Testis (tissue), 3 donors: ENCODE measurements around the gene MAS1. TPM values are rescaled to one million over a fixed set of nuclear protein-coding genes. Genes with fewer than 3 reads are reported as not detected.

Experiments used
- DNase-seq: peaks from one replicate; pipeline ENCODE4 v3.0.0-alpha.2; 2019
- H3K27ac ChIP-seq, 2 donors: fragments of 200-600 bp; sonication (generic); one replicate each; pipeline ENCODE4 v1.5.1; 2019
- H3K27me3 ChIP-seq: fragments of 200-600 bp; sonication (generic); one replicate; pipeline ENCODE4 v1.5.1; 2019
- H3K36me3 ChIP-seq: fragments of 200-600 bp; sonication (generic); one replicate; pipeline ENCODE4 v1.5.1; 2017; ENCODE audit warnings: low read depth; ENCODE audit errors: missing control alignments
- H3K4me1 ChIP-seq: fragments of 200-600 bp; sonication (generic); one replicate; pipeline ENCODE4 v1.5.1; 2019
- H3K4me3 ChIP-seq, 2 donors: fragments of 200-600 bp; sonication (generic); one replicate each; pipeline ENCODE4 v1.5.1; 2017 to 2019
- H3K9me3 ChIP-seq: fragments of 200-600 bp; sonication (generic); one replicate; pipeline ENCODE4 v1.5.1; 2017
- CTCF ChIP-seq, 3 experiments: fragments of 450-650 bp in 2 of 3; fragments of 200-600 bp in 1 of 3; sonication (generic) in 1 of 3; IDR thresholded peaks; one replicate each; pipeline ENCODE4 v1.5.1; 2016 to 2019; ENCODE audit warnings: antibody characterized with exemption in 3 of 3, mild to moderate bottlenecking in 2 of 3, moderate library complexity in 1 of 3
- POLR2A ChIP-seq: fragments of 450-650 bp; IDR thresholded peaks from one replicate; pipeline ENCODE4 v1.6.1; 2017; ENCODE audit warnings: antibody characterized with exemption, mild to moderate bottlenecking, moderate library complexity
- WGBS, 2 donors: methylation state at CpG; one replicate each; pipeline ENCODE4 v1.1.5; 2018; 5-methylcytosine and 5-hydroxymethylcytosine counted together
- intact Hi-C: fragments of 100-400 bp; cut with DNase I; formaldehyde crosslinking; loops from one replicate; pipeline ENCODE4 v1.15.1; 2023; ENCODE audit warnings: low total_unique reads
- polyA plus RNA-seq: library from polyadenylated mRNA; stranded (reverse); fragments of 350-450 nt; fragmentation: Illumina TruSeq; extraction: RNeasy Lipid Tissue Mini Kit (QIAGEN cat#74804); gene quantifications from one replicate; pipeline ENCODE4 v1.2.3, GENCODE V29; 2014; ENCODE audit warnings: low read depth, low replicate concordance; ENCODE audit not compliant: insufficient read depth
- total RNA-seq, 2 donors: library from RNA; depleted of rRNA; stranded (reverse); fragments of >200 nt; gene quantifications; one replicate each; pipeline ENCODE4 v1.2.3, GENCODE V29; 2016

MAS1 gene
- total and polyA plus RNA-seq, 3 donors from 2014 or later = 0.16 to 0.39 (median 0.19) TPM

- WGBS, 2 donors = 86 to 91% methylated on average over 5 of the region's 5 CpGs
- no peak for DNase-seq
- Histone ChIP-seq H3K27me3 (no peaks in the 10 kb centered on the region), H3K36me3 (no peaks in the 10 kb centered on the region), H3K4me3 (no peak overlapping the region), H3K4me1 (no peaks in the 10 kb centered on the region), H3K9me3 (no peaks in the 10 kb centered on the region), H3K27ac (no peak overlapping the region)
- TF ChIP-seq POLR2A (no peak), CTCF (IDR thresholded peaks at IDR 0.05) (no peak)
- intact Hi-C loops = loop anchor here (10.0 kb wide), 1 partner anchor 207 kb away; no protein-coding TSS in a partner anchor
Observed at GRCh38 chr6:159877256-159877808, 13.5 kb upstream of the MAS1 start.

GRCh38 chr6:159878341-159878740 lies 12.4 kb upstream of the MAS1 start:
- no peak for TF ChIP-seq CTCF (IDR thresholded peaks at IDR 0.05)
- TF ChIP-seq POLR2A = no peak
- intact Hi-C loops = loop anchor here (10.0 kb wide), 1 partner anchor 206 kb away; no protein-coding TSS in a partner anchor
- DNase-seq = no peak
- H3K9me3 ChIP-seq = no peaks in the 10 kb centered on the region
- H3K36me3 ChIP-seq = no peaks in the 10 kb centered on the region
- no peak overlapping the region for H3K4me3 ChIP-seq
- no peaks in the 10 kb centered on the region for H3K4me1 ChIP-seq
- WGBS, 2 donors = 87 to 90% methylated on average over 8 of the region's 8 CpGs
- H3K27ac ChIP-seq = no peak overlapping the region
- no peaks in the 10 kb centered on the region for H3K27me3 ChIP-seq

DNA sequence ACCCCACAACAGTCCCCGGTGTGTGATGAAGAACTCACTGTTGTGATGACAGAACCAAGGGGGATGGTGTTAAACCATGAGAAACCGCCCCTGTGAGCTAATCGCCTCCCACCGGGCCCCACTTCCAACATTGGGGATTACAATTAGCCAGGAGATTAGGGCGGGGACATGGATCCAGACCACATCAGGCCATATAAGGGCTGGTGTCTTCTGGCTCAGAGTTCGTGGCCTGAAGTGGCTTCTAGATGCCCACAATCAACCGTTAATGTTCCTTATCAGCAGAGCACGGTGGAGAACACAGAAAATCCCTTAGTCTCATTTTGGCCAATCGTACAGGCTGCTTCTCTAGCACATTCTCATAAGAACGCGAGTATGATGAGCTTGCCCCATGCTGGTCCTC lies 10.9 kb upstream of the MAS1 start:
- no peaks in the 10 kb centered on the region for H3K36me3 ChIP-seq
- no peaks in the 10 kb centered on the region for H3K9me3 ChIP-seq
- H3K4me1 ChIP-seq = no peaks in the 10 kb centered on the region
- H3K27ac ChIP-seq = no peak overlapping the region
- WGBS, 2 donors = 88 to 92% methylated on average over 10 to 11 of the region's 11 CpGs
- no peak overlapping the region for H3K4me3 ChIP-seq
- TF ChIP-seq CTCF (IDR thresholded peaks at IDR 0.05) (no peak), POLR2A (no peak)
- intact Hi-C loops = loop anchor here (10.0 kb wide), 1 partner anchor 205 kb away; no protein-coding TSS in a partner anchor
- H3K27me3 ChIP-seq = no peaks in the 10 kb centered on the region
- no peak for DNase-seq

DNA sequence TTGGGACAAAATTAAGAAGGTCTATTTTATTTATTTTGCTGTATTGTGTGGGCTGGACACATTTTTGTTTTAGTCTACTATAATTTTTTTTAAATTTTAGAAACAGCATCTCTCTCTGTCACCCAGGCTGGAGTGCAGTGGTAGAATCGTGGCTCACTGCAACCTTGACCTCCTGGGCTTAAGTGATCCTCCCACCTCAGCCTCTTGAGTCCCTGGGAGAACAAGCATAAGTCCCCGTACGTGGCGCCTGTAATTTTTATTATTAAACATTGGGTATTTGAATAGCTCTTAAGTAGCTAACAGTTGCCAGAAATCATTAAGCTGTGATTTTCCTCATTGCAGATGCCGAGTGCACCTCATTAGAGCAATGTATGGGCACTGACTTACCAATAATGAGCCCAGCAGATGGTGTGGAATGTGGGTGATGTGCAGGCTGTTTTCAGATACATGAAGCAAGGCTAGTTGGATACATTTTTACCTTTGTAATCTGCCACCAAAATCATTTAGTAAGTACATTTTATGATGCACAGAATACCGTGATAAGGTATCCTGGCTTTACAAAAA lies 10.3 kb upstream of the MAS1 start:
- Histone ChIP-seq H3K27ac (no peak overlapping the region), H3K4me3 (no peak overlapping the region), H3K9me3 (no peaks in the 10 kb centered on the region), H3K36me3 (no peaks in the 10 kb centered on the region), H3K4me1 (no peaks in the 10 kb centered on the region), H3K27me3 (no peaks in the 10 kb centered on the region)
- no peak for DNase-seq
- intact Hi-C loops = no loop called here
- WGBS, 2 donors = 53 to 54% methylated on average over 6 of the region's 6 CpGs
- no peak for TF ChIP-seq CTCF (IDR thresholded peaks at IDR 0.05)
- TF ChIP-seq POLR2A = no peak

GRCh38 chr6:159884720-159885119 lies 6.1 kb upstream of the MAS1 start:
- intact Hi-C loops = no loop called here
- no peaks in the 10 kb centered on the region for H3K4me1 ChIP-seq
- no peak overlapping the region for H3K27ac ChIP-seq
- no peaks in the 10 kb centered on the region for H3K9me3 ChIP-seq
- H3K4me3 ChIP-seq = no peak overlapping the region
- TF ChIP-seq POLR2A = no peak
- no peak for TF ChIP-seq CTCF (IDR thresholded peaks at IDR 0.05)
- 87 to 91% methylated on average over 4 of the region's 4 CpGs for WGBS, 2 donors
- H3K36me3 ChIP-seq = no peaks in the 10 kb centered on the region
- DNase-seq = no peak
- no peaks in the 10 kb centered on the region for H3K27me3 ChIP-seq
